Mammary epithelial cell (primary cell): Measurements from ENCODE around the gene BOK.

Experiments used
- EZH2 ChIP-seq: IDR thresholded peaks from 2 replicates; pipeline ENCODE4 v1.6.1; 2012; ENCODE audit warnings: low read length, inconsistent platforms, borderline replicate concordance
- TF ChIP-seq, protein P1 (sequence below), 2 donors: IDR thresholded peaks in 1 of 2; conservative IDR thresholded peaks in 1 of 2; 2 replicates each; pipeline ENCODE4 v1.5.1; 2011 to 2012; ENCODE audit warnings: inconsistent platforms in 2 of 2, low read length in 2 of 2, mild to moderate bottlenecking in 2 of 2, control low read depth in 1 of 2, low read depth in 1 of 2; ENCODE audit not compliant: insufficient read depth in 1 of 2; ENCODE audit errors: extremely low read depth in 1 of 2

DNA sequence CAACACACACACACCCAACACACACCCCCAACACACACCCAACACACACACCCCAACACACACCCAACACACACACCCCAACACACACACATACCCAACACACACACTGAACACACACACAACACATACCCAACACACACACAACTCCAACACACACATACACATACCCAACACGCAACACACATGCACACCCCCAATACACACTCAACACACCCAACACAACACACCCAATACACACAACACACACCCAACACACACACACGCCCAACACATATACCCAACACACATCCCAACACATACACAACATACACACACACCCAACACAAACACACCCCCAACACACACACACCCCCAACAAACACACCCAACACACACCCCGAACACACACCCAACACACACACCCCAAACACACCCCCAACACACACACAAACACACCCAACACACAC lies 42.0 kb upstream of the BOK start:
- TF ChIP-seq, protein P1, sequence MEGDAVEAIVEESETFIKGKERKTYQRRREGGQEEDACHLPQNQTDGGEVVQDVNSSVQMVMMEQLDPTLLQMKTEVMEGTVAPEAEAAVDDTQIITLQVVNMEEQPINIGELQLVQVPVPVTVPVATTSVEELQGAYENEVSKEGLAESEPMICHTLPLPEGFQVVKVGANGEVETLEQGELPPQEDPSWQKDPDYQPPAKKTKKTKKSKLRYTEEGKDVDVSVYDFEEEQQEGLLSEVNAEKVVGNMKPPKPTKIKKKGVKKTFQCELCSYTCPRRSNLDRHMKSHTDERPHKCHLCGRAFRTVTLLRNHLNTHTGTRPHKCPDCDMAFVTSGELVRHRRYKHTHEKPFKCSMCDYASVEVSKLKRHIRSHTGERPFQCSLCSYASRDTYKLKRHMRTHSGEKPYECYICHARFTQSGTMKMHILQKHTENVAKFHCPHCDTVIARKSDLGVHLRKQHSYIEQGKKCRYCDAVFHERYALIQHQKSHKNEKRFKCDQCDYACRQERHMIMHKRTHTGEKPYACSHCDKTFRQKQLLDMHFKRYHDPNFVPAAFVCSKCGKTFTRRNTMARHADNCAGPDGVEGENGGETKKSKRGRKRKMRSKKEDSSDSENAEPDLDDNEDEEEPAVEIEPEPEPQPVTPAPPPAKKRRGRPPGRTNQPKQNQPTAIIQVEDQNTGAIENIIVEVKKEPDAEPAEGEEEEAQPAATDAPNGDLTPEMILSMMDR (conservative IDR thresholded peaks at IDR 0.05 in 1 of 2, IDR thresholded peaks at IDR 0.05 in 1 of 2; ENCODE audit: extremely low read depth in 1 of 2, insufficient read depth in 1 of 2, low read depth in 1 of 2, low read length in 2 of 2) = no peak
- TF ChIP-seq EZH2 = no peak
